Cardiac septum (tissue), 1 donor: ENCODE results near the gene STON1. TPM values are rescaled to one million over a fixed set of nuclear protein-coding genes. Genes with fewer than 3 reads are reported as not detected.
"Not testable (repeated sequence)": the region's sequence is repeated elsewhere in the genome, so short reads cannot be mapped to it uniquely, and the experiment has no call there.

ENCODE experiments used
- DNase-seq: peaks from one replicate; pipeline ENCODE4 v3.0.0-alpha.2; 2020; ENCODE audit warnings: low spot score
- intact Hi-C: fragments of 100-400 bp; cut with DNase I; formaldehyde crosslinking; loops from one replicate; pipeline ENCODE4 v1.14.0; 2022
- long read RNA-seq: library from polyadenylated mRNA; unstranded; transcript quantifications from one replicate; pipeline ENCODE4 v2.0.0, GENCODE V29; 2021
- total RNA-seq: library from RNA; stranded (reverse); fragmentation: NEBNext Ultra II Directional; extraction: Animal tissue kit (Norgen Biotek cat#: 25700); gene quantifications from one replicate; pipeline ENCODE4 v1.2.1, GENCODE V29; 2021
- donor health status: DM: no; HTN: no; CAD: no.

STON1 gene
- 6.7 TPM for total RNA-seq
- long read RNA-seq, full-length matches to known transcripts: 2 of 4 reads
- long read RNA-seq, partial matches to known transcripts: 2 of 4 reads
- long read RNA-seq, other reads (novel, unspliced or antisense): 0 of 4 reads

GRCh38 chr2:48530033-48530811, at the start of gene STON1:
Gene STON1 (plus strand): TSS chr2:48530154. CDS start chr2:48580634, 50,480 bp downstream.
- intact Hi-C loops: no loop called here

GRCh38 chr2:48480526-48480925, 49.4 kb upstream of the STON1 start:
- intact Hi-C loops: no loop called here
- DNase-seq: no peak

More at GRCh38 chr2:48530033-48530811, at the start of gene STON1:
- DNase-seq: no peak

GRCh38 chr2:48482313-48482712, 47.6 kb upstream of the STON1 start:
- intact Hi-C loops: no loop called here
- DNase-seq: no peak

- intact Hi-C loops: no loop called here
- DNase-seq: no peak
Measured at GRCh38 chr2:48482769-48483168, 47.2 kb upstream of the STON1 start.

DNA sequence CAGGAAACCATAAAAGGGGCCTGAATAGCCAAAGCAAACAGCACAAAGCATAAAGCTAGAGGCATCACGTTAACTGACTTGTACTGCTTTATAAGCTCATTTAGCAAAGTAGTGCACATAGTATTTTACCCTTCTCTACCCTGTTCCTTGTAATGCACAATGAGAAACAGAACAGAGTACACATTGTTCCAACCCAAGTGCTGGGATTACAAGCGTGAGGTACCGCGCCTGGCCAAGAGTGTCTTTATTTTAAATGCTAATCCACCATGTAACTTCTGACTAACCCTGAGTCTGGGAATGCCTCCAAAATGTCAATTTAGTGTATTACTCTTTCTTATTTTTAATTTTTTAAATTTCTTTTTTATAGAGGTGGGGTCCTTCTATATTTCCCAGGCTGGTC, 46.4 kb upstream of the STON1 start:
- intact Hi-C loops: no loop called here
- no peak for DNase-seq

GRCh38 chr2:48483916-48484315, 46.0 kb upstream of the STON1 start:
- intact Hi-C loops: no loop called here
- DNase-seq: no peak

DNA sequence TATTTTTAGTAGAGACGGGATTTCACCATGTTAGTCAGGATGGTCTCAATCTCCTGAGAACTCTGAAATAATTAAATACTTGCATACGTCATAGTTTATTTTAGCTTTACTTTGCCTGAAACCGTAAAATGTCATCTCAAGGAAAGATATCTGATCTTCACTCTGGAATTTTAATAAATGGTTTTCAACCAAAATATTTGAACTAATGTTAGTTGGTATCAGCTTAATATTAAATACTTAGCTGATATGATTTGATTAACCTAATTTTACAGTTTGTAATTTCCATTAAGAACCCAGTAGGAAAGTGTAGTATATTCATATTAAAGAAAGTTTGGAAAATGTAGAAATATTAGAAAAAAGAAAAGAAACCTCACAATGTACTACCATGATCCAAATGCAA, 41.4 kb upstream of the STON1 start:
- no peak for DNase-seq
- intact Hi-C loops: no loop called here

DNA sequence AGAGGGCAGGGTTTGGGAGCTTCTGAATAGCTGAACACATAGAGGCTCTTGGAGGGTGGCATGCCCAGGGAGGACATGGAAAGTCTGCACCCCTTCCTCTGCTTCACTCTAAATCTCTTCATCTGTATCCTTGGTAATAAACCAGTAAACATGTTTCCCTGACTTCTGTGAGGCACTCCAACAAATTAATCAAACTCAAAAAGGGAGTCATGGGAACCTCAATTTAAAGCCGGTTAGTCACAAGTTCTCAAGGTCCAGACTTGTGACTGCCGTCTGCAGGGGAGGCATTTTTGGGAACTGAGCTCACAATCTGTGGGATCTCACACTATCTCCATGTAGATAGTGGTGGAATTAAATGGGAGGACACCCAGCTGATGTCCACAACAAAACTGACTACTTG, 33.1 kb upstream of the STON1 start:
- intact Hi-C loops: no loop called here
- no peak for DNase-seq

DNA sequence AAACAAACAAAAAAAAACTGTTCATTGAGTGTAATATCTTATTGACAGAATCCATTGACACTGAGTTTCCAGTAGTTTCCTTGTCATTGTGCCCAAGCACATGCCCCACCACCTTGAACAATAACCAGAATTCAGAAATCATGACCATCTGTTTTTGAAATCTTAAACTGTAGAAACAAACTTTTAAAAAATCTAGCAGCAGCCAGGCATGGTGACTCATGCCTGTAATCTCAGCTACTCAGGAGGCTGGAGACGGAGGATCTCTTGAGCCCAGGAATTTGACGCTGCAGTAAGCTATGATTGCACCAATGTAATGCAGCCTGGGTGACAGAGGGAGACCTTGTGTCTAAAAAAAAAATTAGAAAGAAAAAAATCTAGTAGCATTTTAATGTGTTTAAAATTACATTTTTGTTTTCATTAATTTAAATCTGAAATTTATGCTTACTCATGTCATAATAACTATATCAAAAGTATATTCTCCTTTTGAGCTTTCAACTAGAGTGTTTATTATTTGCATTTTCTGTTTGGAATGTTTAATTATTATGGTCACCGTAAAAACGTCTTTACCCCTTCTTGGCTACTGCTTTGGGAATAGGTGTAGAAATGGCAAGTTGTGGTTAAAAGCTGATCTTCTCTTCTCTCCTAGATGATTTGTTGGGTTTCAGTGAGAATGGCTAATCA, 25.2 kb upstream of the STON1 start:
- intact Hi-C loops: no loop called here
- DNase-seq: no peak

GRCh38 chr2:48507111-48507510, 22.8 kb upstream of the STON1 start:
- intact Hi-C loops: no loop called here
- no peak for DNase-seq

DNA sequence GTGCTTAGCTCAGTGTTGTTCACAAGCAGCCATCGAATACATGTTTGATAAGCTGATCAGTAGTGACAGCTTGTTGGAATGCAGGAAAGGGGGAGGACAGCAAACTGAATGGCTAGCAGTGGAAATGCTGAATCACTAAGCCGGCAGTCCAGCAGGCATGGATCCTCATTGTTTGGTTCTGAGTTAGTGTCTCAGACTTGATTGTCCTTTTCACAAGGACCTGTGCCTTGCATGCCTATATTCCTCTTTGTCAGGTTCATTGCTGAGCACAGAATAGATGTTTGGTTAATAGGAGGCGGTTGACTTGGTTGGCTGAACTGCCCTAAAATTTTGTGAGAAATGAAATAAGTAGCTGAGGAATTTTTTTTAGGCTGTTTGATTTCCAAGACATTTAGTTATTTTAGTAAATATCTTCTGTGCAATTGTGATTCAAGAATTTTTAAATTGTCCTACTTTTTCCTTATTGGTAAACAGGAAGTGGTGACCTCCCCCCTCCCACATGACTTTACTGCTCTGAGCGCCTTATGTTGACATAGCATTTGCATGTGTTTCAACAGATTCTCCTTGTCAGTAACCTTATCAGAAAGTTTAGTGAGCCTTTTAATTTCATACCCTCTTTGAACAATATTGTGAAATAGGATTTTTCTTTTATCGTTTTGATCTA, 21.4 kb upstream of the STON1 start:
- DNase-seq: no peak
- intact Hi-C loops: no loop called here

- DNase-seq: no peak
- intact Hi-C loops: no loop called here
Measured at GRCh38 chr2:48510329-48510728, 19.6 kb upstream of the STON1 start.

- no peak for DNase-seq
- intact Hi-C loops: no loop called here
Measured at GRCh38 chr2:48511849-48512470, 18.0 kb upstream of the STON1 start.

- intact Hi-C loops: no loop called here
- no peak for DNase-seq
Measured at GRCh38 chr2:48512571-48512970, 17.4 kb upstream of the STON1 start.

DNA sequence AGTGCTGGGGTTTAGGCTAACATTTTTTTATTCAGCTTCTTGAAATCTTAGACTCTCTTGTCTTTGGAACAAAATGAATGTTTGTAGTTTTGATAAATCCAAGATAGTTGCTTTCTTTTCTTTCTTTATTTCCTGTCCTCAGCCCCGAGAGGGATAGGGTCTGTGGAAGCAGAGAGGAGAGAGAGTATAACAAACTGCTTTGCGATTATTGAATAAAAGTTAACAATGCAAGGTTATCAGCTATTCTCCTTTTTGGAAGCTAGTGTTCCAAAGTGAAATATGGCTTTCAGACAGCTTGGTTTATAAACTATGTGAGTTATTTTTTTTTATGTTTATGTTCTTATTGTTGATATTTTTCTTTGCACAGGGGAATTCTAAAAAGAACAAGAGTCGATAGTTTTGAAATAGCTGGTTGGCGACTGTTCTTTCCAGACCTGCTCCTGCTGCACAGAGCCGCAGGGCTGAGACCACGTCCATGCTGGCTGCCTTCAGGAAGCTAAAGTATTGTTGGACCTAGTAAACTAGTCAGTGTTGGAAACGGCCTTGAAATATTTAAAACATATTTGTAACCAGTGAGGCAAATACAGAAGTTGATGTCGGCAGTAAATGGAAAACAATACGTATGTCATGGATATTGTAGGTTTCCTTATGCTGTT, 15.5 kb upstream of the STON1 start:
- DNase-seq: no peak
- intact Hi-C loops: no loop called here

DNA sequence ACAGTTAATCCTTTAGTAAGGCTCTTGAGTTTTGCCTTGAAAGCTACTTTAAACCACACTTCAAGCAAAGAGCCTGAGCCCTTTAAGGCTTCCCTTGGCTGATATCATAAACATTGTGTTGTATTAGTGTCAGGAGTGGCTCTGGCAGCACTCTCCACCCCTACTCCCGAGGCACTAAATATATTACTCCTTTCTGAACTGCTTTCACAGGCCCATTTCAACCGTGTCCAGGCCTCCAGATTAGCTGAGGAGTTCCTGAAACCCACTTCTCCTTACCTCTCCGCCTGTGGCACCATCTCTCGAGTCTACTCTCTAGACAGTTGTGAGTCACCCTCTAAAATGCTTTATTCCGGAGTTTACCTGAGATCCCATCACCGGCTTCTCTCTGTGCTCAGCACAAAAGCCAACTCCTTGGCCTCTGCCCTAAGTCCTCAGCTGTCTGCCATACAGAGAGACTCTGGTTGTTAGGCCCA, 14.4 kb upstream of the STON1 start:
- DNase-seq: no peak
- intact Hi-C loops: no loop called here

DNA sequence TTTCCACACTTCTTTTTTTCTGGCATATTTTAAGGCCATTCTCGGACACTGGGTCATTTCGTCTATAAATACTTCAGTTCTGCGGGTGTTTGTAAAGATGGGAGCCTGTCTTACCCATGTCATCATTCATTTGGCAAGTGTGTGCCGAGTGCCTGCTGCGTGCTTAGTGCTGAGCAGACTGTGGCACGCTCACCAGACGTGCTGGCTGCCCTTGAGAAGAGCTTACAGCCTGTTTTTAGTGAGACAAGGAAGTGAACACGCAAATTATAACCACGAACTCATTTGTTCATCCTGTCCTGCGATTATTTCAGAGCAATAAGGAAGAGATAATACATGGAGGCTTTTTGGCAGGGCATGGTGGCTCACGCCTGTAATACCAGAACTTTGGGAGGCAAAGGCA, 10.4 kb upstream of the STON1 start:
- DNase-seq: no peak
- intact Hi-C loops: no loop called here

DNA sequence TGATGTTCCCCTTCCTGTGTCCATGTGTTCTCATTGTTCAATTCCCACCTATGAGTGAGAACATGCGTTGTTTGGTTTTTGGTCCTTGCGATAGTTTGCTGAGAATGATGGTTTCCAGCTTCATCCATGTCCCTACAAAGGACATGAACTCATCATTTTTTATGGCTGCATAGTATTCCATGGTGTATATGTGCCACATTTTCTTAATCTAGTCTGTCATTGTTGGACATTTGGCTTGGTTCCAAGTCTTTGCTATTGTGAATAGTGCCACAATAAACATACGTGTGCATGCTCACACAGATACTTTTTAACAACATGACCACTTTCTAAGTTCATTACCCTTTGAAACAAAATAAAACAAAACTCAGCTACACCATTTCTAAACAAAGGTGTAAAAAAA, 5.2 kb upstream of the STON1 start:
- intact Hi-C loops, DNase-seq: not testable (repeated sequence)

GRCh38 chr2:48525269-48525943, 4.5 kb upstream of the STON1 start:
- no peak for DNase-seq
- intact Hi-C loops: no loop called here
